Measurements from ENCODE around the gene CCDC8.
"Not testable (repeated sequence)": the region's sequence is repeated elsewhere in the genome, so short reads cannot be mapped to it uniquely, and the experiment has no call there.

Gene CCDC8

DNA sequence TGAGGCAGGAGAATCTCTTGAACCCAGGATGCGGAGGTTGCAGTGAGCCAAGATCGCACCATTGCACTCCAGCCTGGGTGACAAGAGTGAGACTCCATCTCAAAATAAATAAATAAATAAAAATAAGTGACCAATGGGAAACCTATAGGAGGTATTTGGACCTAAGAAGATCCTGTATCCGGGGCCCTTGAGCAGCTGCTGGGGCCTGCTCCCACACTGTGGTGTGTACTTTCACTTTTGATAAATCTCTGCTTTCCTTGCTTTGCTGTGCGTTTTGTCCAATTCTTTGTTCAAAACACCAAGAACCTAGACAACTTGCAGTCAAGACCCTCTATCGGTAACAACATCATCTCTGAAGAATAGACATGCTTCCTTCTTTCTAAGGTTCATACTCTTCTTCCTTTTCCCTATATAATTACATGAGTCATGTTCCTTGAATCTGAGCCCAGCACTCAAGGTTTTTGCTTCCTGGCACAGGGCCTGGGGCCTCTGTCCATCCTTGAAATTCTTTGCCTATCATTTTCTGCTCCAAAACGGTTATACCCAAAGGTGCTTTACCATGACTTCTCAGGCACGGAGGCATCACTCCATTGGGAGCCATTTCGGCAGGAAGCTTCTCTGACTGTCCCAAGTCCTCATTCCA lies 29.6 kb upstream of the CCDC8 start:
- Mint-ChIP-seq H3K36me3 (no peaks in the 10 kb centered on the region), H3K27me3 (no peaks in the 10 kb centered on the region), H3K4me1 (ENCODE audit: low read depth) (no peaks in the 10 kb centered on the region), H3K27ac (no peak overlapping the region), H3K4me3 (no peak overlapping the region), H3K9me3 (ENCODE audit: low read depth) (no peaks in the 10 kb centered on the region)

DNA sequence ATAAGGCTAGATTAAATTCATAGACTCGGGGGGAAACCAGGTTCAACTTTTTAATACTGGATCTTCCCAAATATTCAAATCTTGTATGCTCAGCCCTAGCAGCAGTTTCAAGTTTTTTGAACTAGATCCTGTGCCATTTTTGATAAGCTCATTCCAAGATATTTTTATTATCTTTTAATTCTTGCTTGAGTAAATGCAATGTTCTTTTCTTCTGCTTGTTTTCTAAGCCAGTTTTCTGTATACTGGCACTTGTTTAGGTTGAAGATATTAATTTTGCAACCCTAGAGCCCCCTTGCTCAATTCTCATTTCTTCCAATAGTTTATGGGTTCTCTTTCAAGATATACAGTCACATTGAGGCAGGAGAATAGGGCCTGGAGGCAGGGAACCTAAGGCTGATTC lies 28.5 kb upstream of the CCDC8 start:
- Mint-ChIP-seq H3K27me3 (peaks cover 3% of the 10 kb centered on the region), H3K27ac (no peak overlapping the region), H3K9me3 (ENCODE audit: low read depth) (no peaks in the 10 kb centered on the region), H3K4me1 (ENCODE audit: low read depth) (no peaks in the 10 kb centered on the region), H3K36me3 (no peaks in the 10 kb centered on the region), H3K4me3 (no peak overlapping the region)

DNA sequence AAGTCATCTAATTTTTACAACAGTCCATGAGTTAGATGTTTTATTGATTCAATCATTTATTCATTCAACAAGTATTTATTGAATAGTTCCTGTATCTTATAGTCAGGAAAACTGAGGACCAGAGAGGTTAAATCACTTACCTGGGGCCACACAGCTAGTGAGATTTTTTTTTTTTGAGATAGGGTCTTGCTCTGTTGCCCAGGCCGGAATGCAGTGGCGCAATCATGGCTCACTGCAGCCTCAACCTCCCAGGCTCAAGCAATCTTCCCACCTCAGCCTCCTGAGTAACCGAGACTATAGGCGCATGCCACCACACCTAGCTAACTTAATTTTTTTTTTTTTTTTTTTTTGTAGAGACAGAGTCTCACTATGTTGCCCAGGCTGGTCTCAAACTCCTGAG lies 22.3 kb upstream of the CCDC8 start:
- H3K9me3 Mint-ChIP-seq (ENCODE audit: low read depth); H3K27ac Mint-ChIP-seq; H3K36me3 Mint-ChIP-seq; H3K4me1 Mint-ChIP-seq (ENCODE audit: low read depth); H3K4me3 Mint-ChIP-seq: not testable (repeated sequence)
- H3K27me3 Mint-ChIP-seq, result peaks cover 24% of the 10 kb centered on the region

DNA sequence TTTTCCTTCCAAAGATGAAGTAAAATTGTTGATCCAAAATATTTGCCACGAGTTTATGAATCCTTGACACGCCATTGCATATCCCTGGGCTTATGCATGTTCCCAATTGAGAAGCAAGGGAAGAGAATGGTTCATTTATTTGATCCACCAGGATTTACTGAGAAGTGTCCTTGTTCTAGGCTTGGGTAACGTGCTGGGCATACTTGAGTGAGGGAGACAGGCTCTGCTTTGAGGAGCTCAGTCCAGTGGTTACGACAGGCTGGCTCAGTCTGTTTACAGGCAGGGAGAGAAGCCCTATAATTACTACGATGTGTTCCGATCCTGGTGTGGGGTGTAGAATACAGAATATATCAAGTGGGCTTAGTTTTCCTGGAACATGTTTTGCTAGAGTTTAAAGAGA lies 21.6 kb upstream of the CCDC8 start:
- H3K36me3 Mint-ChIP-seq, result no peaks in the 10 kb centered on the region
- no peaks in the 10 kb centered on the region for H3K4me1 Mint-ChIP-seq (ENCODE audit: low read depth)
- H3K27ac Mint-ChIP-seq, result no peak overlapping the region
- H3K9me3 Mint-ChIP-seq (ENCODE audit: low read depth), result no peaks in the 10 kb centered on the region
- peaks cover 29% of the 10 kb centered on the region for H3K27me3 Mint-ChIP-seq
- H3K4me3 Mint-ChIP-seq, result no peak overlapping the region

DNA sequence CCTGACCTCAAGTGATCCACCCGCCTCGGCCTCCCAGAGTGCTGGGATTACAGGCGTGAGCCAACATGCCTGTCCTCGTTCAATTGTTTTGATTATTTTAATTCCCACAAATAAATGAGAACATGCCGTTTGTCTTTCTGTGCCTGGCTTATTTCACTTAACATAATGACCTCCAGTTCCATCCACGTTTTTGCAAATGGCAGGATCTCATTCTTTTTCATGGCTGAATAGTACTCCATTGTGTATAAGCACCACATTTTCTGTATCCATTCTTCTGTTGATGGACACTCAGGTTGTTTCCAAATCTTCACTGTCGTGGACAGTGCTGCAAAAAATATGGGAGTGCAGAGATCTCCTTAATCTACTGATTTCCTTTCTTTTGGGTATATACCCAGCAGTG lies 20.1 kb upstream of the CCDC8 start:
- H3K27me3 Mint-ChIP-seq, result peaks cover 38% of the 10 kb centered on the region
- H3K36me3 Mint-ChIP-seq; H3K9me3 Mint-ChIP-seq (ENCODE audit: low read depth); H3K27ac Mint-ChIP-seq; H3K4me1 Mint-ChIP-seq (ENCODE audit: low read depth); H3K4me3 Mint-ChIP-seq: not testable (repeated sequence)

DNA sequence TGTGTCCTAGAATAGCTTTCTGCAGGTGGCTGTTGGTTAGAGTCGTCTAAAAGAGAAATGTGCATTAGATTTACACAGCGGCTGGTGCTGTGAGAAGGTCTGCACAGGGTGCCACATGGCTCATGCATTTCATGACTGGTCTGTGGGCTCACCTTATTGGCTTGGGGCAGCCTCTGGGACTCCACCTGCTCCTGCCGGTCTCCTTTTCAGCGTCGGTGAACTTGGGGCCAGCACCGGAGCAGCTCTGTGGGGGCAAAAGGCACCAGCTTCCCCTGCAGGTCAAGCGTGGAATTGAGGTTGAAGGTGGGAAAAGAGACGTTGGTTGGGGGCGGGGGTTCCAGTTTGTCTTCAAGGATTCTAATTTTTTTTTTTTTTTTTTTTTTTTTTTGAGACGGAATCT lies 18.5 kb upstream of the CCDC8 start:
- Mint-ChIP-seq H3K27me3 (peaks cover 42% of the 10 kb centered on the region), H3K4me1 (ENCODE audit: low read depth) (peaks cover 16% of the 10 kb centered on the region), H3K27ac (no peak overlapping the region), H3K36me3 (no peaks in the 10 kb centered on the region), H3K9me3 (ENCODE audit: low read depth) (no peaks in the 10 kb centered on the region), H3K4me3 (no peak overlapping the region)

DNA sequence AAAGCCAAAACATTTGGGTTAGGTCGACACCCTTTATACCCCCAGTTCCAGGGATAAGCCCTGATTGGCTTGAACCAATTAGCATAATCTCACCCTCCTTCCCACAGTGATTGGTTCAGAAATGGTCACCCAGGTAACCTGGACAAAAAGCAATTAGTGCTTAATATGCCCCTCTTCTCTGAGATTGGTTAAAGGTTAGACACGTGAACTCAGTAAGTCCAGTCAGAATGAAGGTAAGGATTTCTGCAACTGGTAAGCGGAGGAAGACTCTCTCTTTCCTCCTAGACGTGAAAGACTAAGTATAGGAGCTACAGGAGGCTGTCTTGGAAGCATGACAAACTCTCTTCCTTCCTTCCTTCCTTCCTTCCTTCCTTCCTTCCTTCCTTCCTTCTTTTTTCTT lies 16.6 kb upstream of the CCDC8 start:
- H3K27ac Mint-ChIP-seq, result no peak overlapping the region
- H3K36me3 Mint-ChIP-seq, result no peaks in the 10 kb centered on the region
- H3K9me3 Mint-ChIP-seq (ENCODE audit: low read depth), result no peaks in the 10 kb centered on the region
- peak overlapping the region; percentile 7 for H3K4me3 Mint-ChIP-seq
- H3K27me3 Mint-ChIP-seq, result peaks cover 47% of the 10 kb centered on the region
- H3K4me1 Mint-ChIP-seq (ENCODE audit: low read depth), result peaks cover 23% of the 10 kb centered on the region

DNA sequence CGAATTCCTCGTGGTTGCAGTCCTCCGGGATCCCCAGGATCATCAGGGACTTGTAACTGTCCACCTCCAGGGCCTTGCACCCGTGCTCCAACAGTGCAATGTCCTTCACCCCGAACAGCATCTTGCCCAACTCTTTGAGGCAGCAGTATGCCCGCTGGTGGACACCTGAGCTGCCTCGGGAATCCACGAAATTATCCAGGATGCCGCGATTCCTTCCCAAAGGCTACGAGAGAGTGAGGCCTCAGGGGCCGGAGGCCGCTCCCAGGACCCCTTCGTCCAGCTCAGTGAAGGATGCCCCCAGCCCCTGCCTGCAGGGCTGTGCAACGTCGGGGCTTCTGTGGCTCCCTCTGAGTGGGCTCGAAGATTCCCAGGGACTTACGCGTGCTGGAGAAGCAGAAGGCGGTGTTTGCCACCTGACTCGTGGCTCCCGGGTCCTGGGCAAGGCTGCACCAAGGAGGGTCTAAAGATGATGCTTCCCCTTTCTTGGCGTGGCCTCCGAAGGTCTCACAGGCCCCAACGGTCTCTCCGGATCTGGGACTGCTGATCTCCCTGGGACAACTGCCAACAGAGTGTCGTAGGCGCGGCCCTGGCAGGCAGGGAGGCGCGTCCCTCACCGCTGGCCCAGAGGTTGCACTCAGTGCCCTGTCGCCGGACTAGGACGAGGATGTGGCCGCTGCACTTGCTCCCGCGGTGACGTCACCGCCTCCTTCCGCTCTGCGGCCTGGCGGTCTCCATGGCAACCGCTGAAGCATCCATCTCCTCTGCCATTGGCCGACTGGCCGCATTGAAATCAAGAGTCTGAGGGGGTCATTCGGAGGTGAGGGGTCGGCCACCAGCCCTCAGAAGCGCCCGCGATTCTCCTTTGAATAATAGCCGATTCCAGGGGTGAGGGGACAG lies 15.1 kb upstream of the CCDC8 start, which contains the start of gene PNMA8C:
PNMA8C (minus strand) TSS at position 698 of the 897 bp plus-strand sequence; CDS start at position 121, 577 bp downstream.
- Mint-ChIP-seq H3K36me3 (no peaks in the 10 kb centered on the region), H3K27ac (no peak within 1 kb of the TSS), H3K27me3 (peaks cover 47% of the 10 kb centered on the region), H3K9me3 (ENCODE audit: low read depth) (no peaks in the 10 kb centered on the region), H3K4me3 (peak within 1 kb of the TSS; percentile 69), H3K4me1 (ENCODE audit: low read depth) (peaks cover 23% of the 10 kb centered on the region)

DNA sequence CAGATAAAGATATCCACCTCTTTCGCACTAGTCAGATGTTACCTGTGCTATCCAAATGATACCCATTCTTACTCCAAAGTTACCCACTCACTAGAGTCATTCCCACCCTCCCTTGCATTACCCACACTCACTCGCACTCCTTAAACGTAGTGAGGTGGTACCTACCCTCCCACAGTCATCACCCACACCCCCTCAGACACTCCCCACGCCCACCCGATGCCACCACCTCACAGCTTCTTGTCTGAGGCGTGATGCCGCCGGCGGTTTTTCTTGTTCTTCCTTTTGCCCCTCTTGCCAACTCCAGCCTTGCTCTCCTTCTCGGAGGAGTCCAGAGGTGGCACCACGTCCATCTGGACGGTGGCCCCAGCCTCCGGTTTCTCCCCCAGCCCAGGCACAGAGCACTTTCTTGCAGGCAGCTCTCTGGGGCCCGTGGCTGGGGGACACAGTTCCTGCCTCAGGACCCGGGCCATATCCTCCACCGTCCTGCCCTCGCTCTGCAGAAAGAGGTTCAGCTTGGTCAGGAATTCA lies 14.2 kb upstream of the CCDC8 start:
- peaks cover 50% of the 10 kb centered on the region for H3K27me3 Mint-ChIP-seq
- peak overlapping the region; percentile 61 for H3K4me3 Mint-ChIP-seq

DNA sequence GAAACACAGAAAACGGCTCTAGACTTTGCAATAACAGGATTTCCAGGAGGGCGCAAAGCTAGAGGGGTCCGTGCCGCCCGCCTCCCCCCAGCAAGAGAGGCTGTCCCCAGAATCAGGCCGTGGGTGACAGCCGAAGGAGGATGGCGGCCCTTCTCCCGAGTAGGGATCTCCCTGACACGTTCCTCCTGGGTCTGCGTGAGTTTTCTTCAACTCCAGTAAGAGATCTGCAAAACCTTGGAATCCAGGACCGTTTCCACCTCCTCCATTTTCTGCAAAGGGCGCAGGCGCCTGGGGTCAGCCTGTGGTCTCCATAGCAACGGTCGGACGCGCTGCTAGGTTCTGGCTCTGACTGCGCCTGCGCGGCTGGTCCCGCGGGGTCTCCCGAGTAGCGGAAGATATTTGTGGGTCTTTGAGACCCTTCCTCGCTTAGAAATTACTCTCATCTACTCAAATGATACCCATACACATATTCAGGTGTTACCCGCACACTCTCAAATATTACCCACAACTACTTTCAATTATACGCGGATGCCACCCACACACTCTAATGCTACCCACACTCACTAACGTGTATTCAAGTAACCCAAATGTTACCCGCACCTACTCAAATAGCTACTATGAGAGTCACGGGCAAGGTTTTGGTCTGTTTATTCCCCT lies 13.3 kb upstream of the CCDC8 start:
- Mint-ChIP-seq H3K9me3 (ENCODE audit: low read depth) (no peaks in the 10 kb centered on the region), H3K4me3 (peak overlapping the region; percentile 61), H3K27ac (no peak overlapping the region), H3K4me1 (ENCODE audit: low read depth) (peaks cover 23% of the 10 kb centered on the region), H3K27me3 (peaks cover 47% of the 10 kb centered on the region), H3K36me3 (no peaks in the 10 kb centered on the region)

More for the DNA sequence above, 14.2 kb upstream of the CCDC8 start:
- H3K9me3 Mint-ChIP-seq (ENCODE audit: low read depth), result no peaks in the 10 kb centered on the region
- peaks cover 23% of the 10 kb centered on the region for H3K4me1 Mint-ChIP-seq (ENCODE audit: low read depth)
- H3K27ac Mint-ChIP-seq, result no peak overlapping the region
- no peaks in the 10 kb centered on the region for H3K36me3 Mint-ChIP-seq

DNA sequence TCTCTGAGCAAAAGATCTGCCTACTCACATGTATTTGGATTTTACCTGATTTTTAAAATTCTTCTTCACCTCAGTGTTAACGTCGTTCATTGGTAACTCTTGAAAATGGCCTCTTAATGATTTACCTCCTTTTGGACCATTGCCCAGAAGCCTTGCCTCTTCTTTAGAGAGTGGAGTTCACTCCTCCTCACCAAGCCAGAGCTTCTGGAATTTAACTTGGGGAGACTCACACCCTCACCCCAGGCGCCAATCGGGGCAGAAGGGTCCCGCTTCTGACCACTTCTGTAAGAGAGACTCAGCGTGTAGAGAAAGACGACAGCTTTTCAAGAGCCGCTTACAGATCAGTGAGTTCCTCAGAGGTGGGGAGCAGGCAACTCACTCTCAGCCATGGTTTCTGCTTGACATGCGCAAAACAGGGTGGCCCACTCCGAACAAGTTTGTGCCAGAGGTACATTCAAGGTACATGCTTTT lies 12.7 kb upstream of the CCDC8 start:
- no peaks in the 10 kb centered on the region for H3K36me3 Mint-ChIP-seq
- peaks cover 23% of the 10 kb centered on the region for H3K4me1 Mint-ChIP-seq (ENCODE audit: low read depth)
- H3K4me3 Mint-ChIP-seq, result peak overlapping the region; percentile 61
- H3K27ac Mint-ChIP-seq, result no peak overlapping the region
- no peaks in the 10 kb centered on the region for H3K9me3 Mint-ChIP-seq (ENCODE audit: low read depth)
- H3K27me3 Mint-ChIP-seq, result peaks cover 44% of the 10 kb centered on the region

DNA sequence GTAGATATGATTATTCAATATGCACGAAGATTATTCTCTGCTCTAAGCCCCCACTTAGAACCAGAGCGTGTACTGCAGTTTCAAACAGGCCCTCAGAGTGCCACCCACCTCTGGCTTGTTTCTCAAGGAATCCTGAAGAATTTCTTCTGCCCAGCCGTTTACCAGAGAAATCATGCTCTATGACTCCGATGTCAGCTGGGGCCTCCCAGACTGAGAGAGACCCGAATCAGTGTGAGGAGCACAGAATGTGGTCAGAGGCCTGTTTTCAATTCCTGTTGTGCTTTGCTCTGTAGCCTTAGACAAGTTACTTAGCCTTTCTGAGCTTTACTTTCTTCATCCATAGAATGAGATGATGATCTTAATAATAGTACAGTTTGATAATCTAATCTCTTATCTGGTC lies 9.8 kb upstream of the CCDC8 start:
- no peak overlapping the region for H3K27ac Mint-ChIP-seq
- H3K36me3 Mint-ChIP-seq, result no peaks in the 10 kb centered on the region
- peaks cover 31% of the 10 kb centered on the region for H3K27me3 Mint-ChIP-seq

DNA sequence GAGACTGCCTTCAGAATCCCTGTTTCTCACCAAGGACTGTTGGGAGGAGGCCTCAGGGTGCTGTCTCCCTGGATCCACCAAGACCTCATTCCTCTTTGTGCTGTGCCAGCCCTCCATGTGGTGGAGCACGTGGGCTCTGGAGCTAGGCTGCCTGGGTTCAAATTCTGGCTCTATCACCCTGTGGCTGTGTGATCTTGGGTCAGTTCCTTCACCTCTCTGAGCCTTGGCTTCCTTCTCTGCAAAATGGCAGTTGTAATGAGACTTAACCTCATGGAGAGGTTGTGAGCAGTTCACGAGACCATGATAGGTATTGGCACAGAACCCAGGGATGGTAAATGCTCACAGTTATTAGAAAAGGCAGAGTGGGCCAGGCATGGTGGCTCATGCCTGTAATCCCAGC lies 9.0 kb upstream of the CCDC8 start:
- H3K27me3 Mint-ChIP-seq, result peaks cover 30% of the 10 kb centered on the region

More for the DNA sequence above, 9.8 kb upstream of the CCDC8 start:
- no peaks in the 10 kb centered on the region for H3K9me3 Mint-ChIP-seq (ENCODE audit: low read depth)
- H3K4me1 Mint-ChIP-seq (ENCODE audit: low read depth), result peaks cover 15% of the 10 kb centered on the region
- H3K4me3 Mint-ChIP-seq, result no peak overlapping the region

DNA sequence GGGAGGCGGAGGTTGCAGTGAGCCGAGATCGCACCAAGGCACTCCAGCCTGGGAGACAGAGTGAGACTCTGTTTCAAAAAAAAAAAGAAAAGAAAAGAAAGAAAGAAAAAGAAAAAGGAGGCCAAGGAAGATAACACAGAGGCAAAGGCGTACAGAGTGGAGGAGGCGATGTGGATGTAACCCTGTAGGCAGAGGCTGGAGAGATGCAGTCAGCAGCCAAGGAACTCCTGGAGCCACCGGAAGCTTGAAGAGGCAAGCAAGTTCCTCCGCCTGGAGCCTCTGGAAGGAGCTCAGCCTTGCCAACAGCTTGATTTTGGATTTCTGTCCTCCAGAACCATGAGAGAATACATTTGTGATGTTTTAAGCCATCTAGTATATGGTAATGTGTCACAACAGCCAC lies 6.7 kb upstream of the CCDC8 start:
- Mint-ChIP-seq H3K4me1 (ENCODE audit: low read depth) (peaks cover 4% of the 10 kb centered on the region), H3K4me3 (no peak overlapping the region), H3K36me3 (no peaks in the 10 kb centered on the region), H3K27ac (no peak overlapping the region), H3K9me3 (ENCODE audit: low read depth) (no peaks in the 10 kb centered on the region), H3K27me3 (peaks cover 25% of the 10 kb centered on the region)

More for the DNA sequence above, 9.0 kb upstream of the CCDC8 start:
- H3K4me3 Mint-ChIP-seq, result no peak overlapping the region
- peaks cover 12% of the 10 kb centered on the region for H3K4me1 Mint-ChIP-seq (ENCODE audit: low read depth)
- no peaks in the 10 kb centered on the region for H3K36me3 Mint-ChIP-seq
- no peaks in the 10 kb centered on the region for H3K9me3 Mint-ChIP-seq (ENCODE audit: low read depth)
- H3K27ac Mint-ChIP-seq, result no peak overlapping the region

Data from activated naive CD8-positive, alpha-beta T cell (primary cell).